ENCODE results near the gene PCAT7.

DNA sequence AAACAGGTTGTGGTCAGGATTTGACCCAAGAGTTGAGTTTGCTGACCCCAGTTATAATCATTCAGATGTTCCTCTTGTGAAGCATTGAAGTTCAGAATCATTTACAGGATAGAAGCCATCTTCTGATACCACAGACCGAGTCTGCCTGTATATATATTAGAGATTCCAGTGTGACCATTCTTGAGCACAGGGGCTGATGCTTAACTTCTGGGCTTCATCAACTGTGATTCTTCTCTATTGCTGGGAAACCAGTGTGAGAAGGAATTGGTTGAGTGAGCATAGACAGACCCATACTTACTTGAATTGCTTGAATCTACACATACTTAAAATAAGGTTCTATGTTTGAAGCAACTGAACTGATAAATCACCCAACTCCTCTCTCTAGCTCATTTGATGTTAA lies 27.9 kb upstream of the PCAT7 start:
- TF ChIP-seq, protein P1, sequence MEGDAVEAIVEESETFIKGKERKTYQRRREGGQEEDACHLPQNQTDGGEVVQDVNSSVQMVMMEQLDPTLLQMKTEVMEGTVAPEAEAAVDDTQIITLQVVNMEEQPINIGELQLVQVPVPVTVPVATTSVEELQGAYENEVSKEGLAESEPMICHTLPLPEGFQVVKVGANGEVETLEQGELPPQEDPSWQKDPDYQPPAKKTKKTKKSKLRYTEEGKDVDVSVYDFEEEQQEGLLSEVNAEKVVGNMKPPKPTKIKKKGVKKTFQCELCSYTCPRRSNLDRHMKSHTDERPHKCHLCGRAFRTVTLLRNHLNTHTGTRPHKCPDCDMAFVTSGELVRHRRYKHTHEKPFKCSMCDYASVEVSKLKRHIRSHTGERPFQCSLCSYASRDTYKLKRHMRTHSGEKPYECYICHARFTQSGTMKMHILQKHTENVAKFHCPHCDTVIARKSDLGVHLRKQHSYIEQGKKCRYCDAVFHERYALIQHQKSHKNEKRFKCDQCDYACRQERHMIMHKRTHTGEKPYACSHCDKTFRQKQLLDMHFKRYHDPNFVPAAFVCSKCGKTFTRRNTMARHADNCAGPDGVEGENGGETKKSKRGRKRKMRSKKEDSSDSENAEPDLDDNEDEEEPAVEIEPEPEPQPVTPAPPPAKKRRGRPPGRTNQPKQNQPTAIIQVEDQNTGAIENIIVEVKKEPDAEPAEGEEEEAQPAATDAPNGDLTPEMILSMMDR (conservative IDR thresholded peaks at IDR 0.05) = no peak
- no peak for TF ChIP-seq EZH2 (IDR thresholded peaks at IDR 0.05; ENCODE audit: low read depth)
